ENCODE results near the gene EMX1. TPM values are rescaled to one million over a fixed set of nuclear protein-coding genes. Genes with fewer than 3 reads are reported as not detected.
"Not testable (repeated sequence)": the region's sequence is repeated elsewhere in the genome, so short reads cannot be mapped to it uniquely, and the experiment has no call there.

Gene EMX1
- total and polyA plus RNA-seq, 7 donors = 0.60 to 1.4 (median 0.71) TPM; not detected in 4

GRCh38 chr2:72898585-72898906 lies 18.8 kb upstream of the EMX1 start:
- 84% methylated on average over 2 of the region's 2 CpGs for WGBS, 2 donors
- Histone ChIP-seq H3K27me3 (peaks cover 0 to 46% (median 10%) of the 10 kb centered on the region in 3 donors), H3K9me3 (no peaks in the 10 kb centered on the region), H3K4me3 (no peak overlapping the region), H3K36me3 (no peaks in the 10 kb centered on the region), H3K4me1 (peaks cover 0 to 12% (median 5%) of the 10 kb centered on the region in 4 donors), H3K27ac (no peak overlapping the region)
- TF ChIP-seq POLR2AphosphoS5 (IDR thresholded peaks at IDR 0.05) (no peak), CTCF (IDR thresholded peaks at IDR 0.05) (no peak), EP300 (IDR thresholded peaks at IDR 0.05) (no peak), POLR2A (IDR thresholded peaks at IDR 0.05) (no peak)
- intact Hi-C loops (cut with DNase I) = no loop called here
- no peak for DNase-seq

- Histone ChIP-seq H3K27ac (no peak overlapping the region), H3K9me3 (no peaks in the 10 kb centered on the region), H3K4me3 (no peak overlapping the region), H3K4me1 (peaks cover 0 to 10% (median 4%) of the 10 kb centered on the region in 4 donors), H3K27me3 (peaks cover 0 to 35% (median 0%) of the 10 kb centered on the region in 3 donors), H3K36me3 (no peaks in the 10 kb centered on the region)
- intact Hi-C loops (cut with DNase I) = no loop called here
- 79 to 86% methylated on average over 5 of the region's 5 CpGs for WGBS, 2 donors
- DNase-seq = no peak
- TF ChIP-seq POLR2A (IDR thresholded peaks at IDR 0.05) (no peak), CTCF (IDR thresholded peaks at IDR 0.05) (no peak), POLR2AphosphoS5 (IDR thresholded peaks at IDR 0.05) (no peak), EP300 (IDR thresholded peaks at IDR 0.05) (no peak)
Observed at GRCh38 chr2:72900191-72900825, 17.0 kb upstream of the EMX1 start.

GRCh38 chr2:72901426-72901825 lies 15.9 kb upstream of the EMX1 start:
- no peak for DNase-seq
- no peak overlapping the region for H3K27ac ChIP-seq
- no peaks in the 10 kb centered on the region for H3K4me1 ChIP-seq
- TF ChIP-seq POLR2A (IDR thresholded peaks at IDR 0.05) (no peak), EP300 (IDR thresholded peaks at IDR 0.05) (no peak), POLR2AphosphoS5 (IDR thresholded peaks at IDR 0.05) (no peak), CTCF (IDR thresholded peaks at IDR 0.05) (no peak)
- H3K36me3 ChIP-seq = no peaks in the 10 kb centered on the region
- WGBS, 2 donors = 66 to 73% methylated on average over 3 of the region's 3 CpGs
- peaks cover 0 to 34% (median 6%) of the 10 kb centered on the region in 3 donors for H3K27me3 ChIP-seq
- intact Hi-C loops (cut with DNase I) = no loop called here
- H3K9me3 ChIP-seq = no peaks in the 10 kb centered on the region
- no peak overlapping the region for H3K4me3 ChIP-seq

- intact Hi-C loops (cut with DNase I); H3K27ac ChIP-seq; H3K36me3 ChIP-seq; H3K9me3 ChIP-seq; H3K4me3 ChIP-seq; H3K4me1 ChIP-seq: not testable (repeated sequence)
- peaks cover 2 to 78% (median 47%) of the 10 kb centered on the region in 3 donors for H3K27me3 ChIP-seq
- DNase-seq = peak; percentile 19
- 84 to 90% methylated on average over 13 of the region's 13 CpGs for WGBS, 2 donors
Observed at GRCh38 chr2:72907369-72907768, 9.9 kb upstream of the EMX1 start.

GRCh38 chr2:72908741-72909140 lies 8.6 kb upstream of the EMX1 start:
- peak; percentile 6 for DNase-seq
- TF ChIP-seq CTCF (IDR thresholded peaks at IDR 0.05) = no peak
- TF ChIP-seq EP300 (IDR thresholded peaks at IDR 0.05) = no peak
- Histone ChIP-seq H3K27ac (no peak overlapping the region), H3K36me3 (no peaks in the 10 kb centered on the region), H3K4me1 (no peaks in the 10 kb centered on the region), H3K9me3 (no peaks in the 10 kb centered on the region), H3K4me3 (no peak overlapping the region), H3K27me3 (peaks cover 8 to 86% (median 57%) of the 10 kb centered on the region in 3 donors)
- intact Hi-C loops (cut with DNase I) = no loop called here
- WGBS, 2 donors = 81 to 89% methylated on average over 3 of the region's 3 CpGs
